Measurements from ENCODE around the gene MRPL1. TPM values are rescaled to one million over a fixed set of nuclear protein-coding genes. Genes with fewer than 3 reads are reported as not detected.
A peak's percentile ranks its signal among the peaks of the same experiment; 100 is the strongest.

The MRPL1 gene
- total RNA-seq (2011; cell fraction: chromatin; rRNA removed; ENCODE audit: low replicate concordance) = 8.6 and 30.8 TPM in 2 replicates
- total RNA-seq (2011; cell fraction: nucleolus; rRNA removed) = 4.7 and 6.3 TPM in 2 replicates
- total RNA-seq (2011; cell fraction: nucleoplasm; rRNA removed) = 12.1 and 13.1 TPM in 2 replicates
- total RNA-seq (2014; rRNA removed) (32.9 and 38.4 TPM in 2 replicates), total RNA-seq (2014; rRNA removed; fragmentation: Illumina TruSeq; extraction: Trizol) (75.6 and 85.8 TPM in 2 replicates), total RNA-seq (2015; rRNA removed; fragmentation: Illumina TruSeq; extraction: Trizol) (63.4 and 64.7 TPM in 2 replicates), total RNA-seq (2021) (52.1 and 56.6 TPM in 2 replicates), polyA plus RNA-seq (2011; rRNA removed) (35.7 and 62.6 TPM in 2 replicates), polyA plus RNA-seq (2014; fragmentation: Illumina TruSeq; extraction: Trizol) (48.1 and 53.7 TPM in 2 replicates), polyA plus RNA-seq (2014; fragmentation: Nextera tagmentation; extraction: Ambion mirVana) (10 to 100 TPM; 65.4 to 75.7 TPM), polyA plus RNA-seq (2014; rRNA removed) (43.7 and 63.7 TPM in 2 replicates), polyA minus RNA-seq (2011; rRNA and poly(A)+ RNA removed) (30.7 and 32.7 TPM in 2 replicates), Bru-seq, nascent RNA (percentile 79 among the genes with signal in this experiment), BruChase-seq, experiment 1, labeled RNA remaining after a 2-hour chase (percentile 74 among the genes with signal in this experiment), BruChase-seq, experiment 2, labeled RNA remaining after a 6-hour chase (percentile 70 among the genes with signal in this experiment)
- 3.9 and 9.9 TPM in 2 replicates for polyA plus RNA-seq (2011; cell fraction: cytosol; rRNA removed)
- polyA plus RNA-seq (2011; cell fraction: nucleus; rRNA removed) = 4.7 and 10.0 TPM in 2 replicates
- polyA plus RNA-seq (2012) = 24.1 and 62.5 TPM in 2 replicates
- polyA minus RNA-seq (2011; cell fraction: cytosol; rRNA and poly(A)+ RNA removed) = 9.6 and 13.6 TPM in 2 replicates
- 10.5 and 19.3 TPM in 2 replicates for polyA minus RNA-seq (2011; cell fraction: nucleus; rRNA and poly(A)+ RNA removed)
- long read RNA-seq, experiment 1, transcript MRPL1-201 (9 exons, 1,490 nt) = major isoform, 75 of 108 reads
- long read RNA-seq, experiment 1, partial matches to known transcripts = 24 of 108 reads
- long read RNA-seq, experiment 1, other reads (novel, unspliced or antisense) = 9 of 108 reads
- long read RNA-seq, experiment 2, transcript MRPL1-201 (9 exons, 1,490 nt) = major isoform, 32 of 46 reads
- long read RNA-seq, experiment 2, partial matches to known transcripts = 10 of 46 reads
- long read RNA-seq, experiment 2, other reads (novel, unspliced or antisense) = 4 of 46 reads
- long read RNA-seq, experiment 3, transcript MRPL1-201 (9 exons, 1,490 nt) = major isoform, 25 of 37 reads
- long read RNA-seq, experiment 3, partial matches to known transcripts = 10 of 37 reads
- long read RNA-seq, experiment 3, other reads (novel, unspliced or antisense) = 2 of 37 reads

- H3K4me1 ChIP-seq (replicated peaks in 1 of 2; ENCODE audit: control insufficient read depth in 2 of 2, insufficient read depth in 2 of 2, low read length in 2 of 2) = peaks cover 0 to 5% of the 10 kb centered on the region in 2 experiments; a peak in 2 of 5 replicates
- no peaks in the 10 kb centered on the region for H3K9me3 ChIP-seq (replicated peaks; ENCODE audit: control insufficient read depth, insufficient read depth, low read depth, low read length)
- H3K27me3 ChIP-seq (ENCODE audit: control insufficient read depth in 2 of 2, insufficient read depth in 2 of 2, low read length in 2 of 2) = no peaks in the 10 kb centered on the region
- peak within 1 kb of the TSS; percentile 88 for H3K27ac ChIP-seq (ENCODE audit: extremely low read depth, low read depth, low read length)
- DNase-seq (ENCODE audit: extremely low read depth in 1 of 4, low spot score in 3 of 4) = peak; percentile 75 to 94 (median 80)
- peak within 1 kb of the TSS; percentile 97 for H3K4me2 ChIP-seq (ENCODE audit: insufficient read depth, low read length)
- H3K36me3 ChIP-seq (ENCODE audit: control insufficient read depth, insufficient read depth, low read length) = peaks cover 18% of the 10 kb centered on the region; the same call in 2 of the 3 replicates
- H2AFZ ChIP-seq (ENCODE audit: low read depth, low read length) = peak within 1 kb of the TSS; percentile 92
- no TSS peak for BruUV-seq (replicated peaks)
- H3K79me2 ChIP-seq (ENCODE audit: control insufficient read depth, insufficient read depth, low read length) = peaks cover 45% of the 10 kb centered on the region
- peak; percentile 94 for ATAC-seq
- peak within 1 kb of the TSS; percentile 87 for H3K4me3 ChIP-seq
- peak within 1 kb of the TSS; percentile 86 to 91 for H3K9ac ChIP-seq (ENCODE audit: insufficient read depth in 1 of 2, low read depth in 2 of 2, low read length in 2 of 2)
- intact Hi-C loops (cut with micrococcal nuclease) (loop anchor here (1.0 to 5.0 kb wide), 3 partner anchors 44 to 180 kb away; no protein-coding TSS in a partner anchor), in situ Hi-C loops (cut with MboI) (no loop called here)
- no peaks in the 10 kb centered on the region for H4K20me1 ChIP-seq (replicated peaks; ENCODE audit: control insufficient read depth, insufficient read depth, low read length)
- ChIA-PET POLR2A (interaction anchor here (0.7 to 2.6 kb wide), 18 partner anchors 8 to 255 kb away, joined by 3 to 22 read pairs (median 3); partner anchors contain the start of gene CNOT6L), CTCF (ENCODE audit: low intra/inter-chr PET ratio) (interaction anchor here (0.8 kb wide), 1 partner anchor 1352 kb away, joined by 3 read pairs; no protein-coding TSS in a partner anchor)
- no peaks in the 10 kb centered on the region for H3K9me1 ChIP-seq (ENCODE audit: control insufficient read depth, insufficient read depth, low read length)
- FAIRE-seq = peak; percentile 97
- WGBS (ENCODE audit: insufficient coverage, low coverage, missing lambda C conversion rate) = under 1% methylated on average over 33 of the region's 33 CpGs
- TF ChIP-seq CREB1 (IDR thresholded peaks at IDR 0.05) (peak; percentile 55; the same call in 1 of the 2 replicates), CREB1 (CRISPR knock-in tag; IDR thresholded peaks at IDR 0.05) (peak; percentile 55; the same call in 1 of the 2 replicates), FOXA3 (CRISPR knock-in tag; conservative IDR thresholded peaks at IDR 0.05 in 1 of 2, IDR thresholded peaks at IDR 0.05 in 1 of 2) (0 out of 4 replicates have a peak, but pooled peaks of 1 of the 2 experiments have one; percentile 26), NELFE (IDR thresholded peaks at IDR 0.05; ENCODE audit: insufficient read depth, insufficient read length) (no peak), MXD1 (CRISPR knock-in tag; IDR thresholded peaks at IDR 0.05; ENCODE audit: borderline replicate concordance, poor library complexity, severe bottlenecking) (peak; percentile 93), MAFG (tag; conservative IDR thresholded peaks at IDR 0.05) (no peak), NCOA1 (IDR thresholded peaks at IDR 0.05; ENCODE audit: low read depth) (peak; percentile 99), GABPA (tag; conservative IDR thresholded peaks at IDR 0.05; ENCODE audit: low read depth) (peak; percentile 98), ZBTB9 (CRISPR knock-in tag; IDR thresholded peaks at IDR 0.05) (no peak), ZNF197 (CRISPR knock-in tag; IDR thresholded peaks at IDR 0.05; ENCODE audit: low read depth) (peak; percentile 80; the same call in 1 of the 2 replicates)
These were observed at the start of gene MRPL1 for GRCh38 chr4:77862478-77863216. Gene MRPL1 (plus strand): TSS chr4:77862830. CDS start chr4:77862849, 19 bp downstream.

Measured in K562 (cell line).